Activated CD8-positive, alpha-beta memory T cell treated with anti-CD3 and anti-CD28 coated beads, Interleukin-2, amount 50 U/mL, for 24 hours (primary cell): ENCODE results near the gene CISD3.

Experiments used
- DNase-seq: peaks from one replicate; pipeline ENCODE4 v3.0.0-alpha.2; 2020; ENCODE audit errors: extremely low read depth

Gene CISD3

GRCh38 chr17:38727736-38728135, 2.4 kb upstream of the CISD3 start:
- DNase-seq, result no peak

GRCh38 chr17:38728290-38728831, 1.8 kb upstream of the CISD3 start:
- DNase-seq, result no peak

GRCh38 chr17:38729368-38729885, 714 bp upstream of the CISD3 start:
- no peak for DNase-seq

GRCh38 chr17:38730526-38731379, 612 bp downstream of the CISD3 start:
- no peak for DNase-seq

- no peak for DNase-seq
Measured at GRCh38 chr17:38731526-38732294, 1.6 kb downstream of the CISD3 start.

GRCh38 chr17:38732376-38733281, 2.5 kb downstream of the CISD3 start:
- DNase-seq, result no peak

GRCh38 chr17:38733282-38733981, 3.3 kb downstream of the CISD3 start:
- no peak for DNase-seq

GRCh38 chr17:38733982-38734973, 4.1 kb downstream of the CISD3 start:
- no peak for DNase-seq

- DNase-seq, result no peak
Measured at GRCh38 chr17:38735161-38735997, 5.2 kb downstream of the CISD3 start.

GRCh38 chr17:38738007-38738662, 8.0 kb downstream of the CISD3 start:
- no peak for DNase-seq

- DNase-seq, result no peak
Measured at GRCh38 chr17:38738686-38739085, 8.5 kb downstream of the CISD3 start.

- no peak for DNase-seq
Measured at GRCh38 chr17:38739305-38739704, 9.2 kb downstream of the CISD3 start.

GRCh38 chr17:38740044-38740443, 9.9 kb downstream of the CISD3 start:
- DNase-seq, result no peak

GRCh38 chr17:38740806-38741205, 10.7 kb downstream of the CISD3 start:
- DNase-seq, result no peak

- DNase-seq, result no peak
Measured at GRCh38 chr17:38741461-38741860, 11.3 kb downstream of the CISD3 start.

GRCh38 chr17:38741921-38742410, 11.8 kb downstream of the CISD3 start:
- no peak for DNase-seq

- DNase-seq, result no peak
Measured at GRCh38 chr17:38742411-38743308, 12.5 kb downstream of the CISD3 start.
